ENCODE data around the gene DNALI1. TPM values are rescaled to one million over a fixed set of nuclear protein-coding genes. Genes with fewer than 3 reads are reported as not detected.

Gene DNALI1
- 10 to 100 TPM in 2 of 3 donors, 1 to 10 TPM in 1; 4.6 to 29.4 (median 20.6) TPM for total RNA-seq

DNA sequence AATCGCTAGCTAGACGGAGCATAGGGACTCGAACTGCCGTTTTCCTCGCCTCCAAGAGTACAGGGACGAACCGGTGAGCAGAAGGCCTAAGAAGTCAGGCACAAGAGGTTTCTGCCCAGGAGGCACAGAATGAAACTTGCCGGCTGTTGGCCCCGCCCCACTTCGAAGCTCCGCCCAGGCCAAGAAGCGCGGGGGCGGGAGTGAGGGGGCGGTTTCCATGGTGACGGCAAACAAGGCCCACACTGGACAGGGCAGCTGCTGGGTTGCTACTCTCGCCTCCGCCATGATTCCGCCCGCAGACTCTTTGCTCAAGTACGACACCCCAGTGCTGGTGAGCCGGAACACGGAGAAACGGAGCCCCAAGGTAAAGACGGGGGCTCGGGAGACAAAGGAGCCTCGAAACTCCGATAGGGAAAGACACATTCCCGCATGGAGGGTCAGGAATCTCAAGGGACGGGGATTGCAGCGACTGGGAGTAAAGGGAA, at the start of gene DNALI1:
Gene DNALI1 (plus strand): TSS at position 229 of the 485 bp plus-strand sequence. CDS start 55 bp downstream, at position 284.
- Histone ChIP-seq H3K9me3 (no peaks in the 10 kb centered on the region), H3K27ac (peak within 1 kb of the TSS; percentile 89 to 93), H3K27me3 (no peaks in the 10 kb centered on the region), H3K4me1 (peaks cover 8 to 22% of the 10 kb centered on the region in 2 donors), H3K36me3 (no peaks in the 10 kb centered on the region), H3K4me3 (peak within 1 kb of the TSS; percentile 29 to 63 (median 51))
- peak; percentile 15 for TF ChIP-seq POLR2A (IDR thresholded peaks at IDR 0.05)
- TF ChIP-seq, protein P1, sequence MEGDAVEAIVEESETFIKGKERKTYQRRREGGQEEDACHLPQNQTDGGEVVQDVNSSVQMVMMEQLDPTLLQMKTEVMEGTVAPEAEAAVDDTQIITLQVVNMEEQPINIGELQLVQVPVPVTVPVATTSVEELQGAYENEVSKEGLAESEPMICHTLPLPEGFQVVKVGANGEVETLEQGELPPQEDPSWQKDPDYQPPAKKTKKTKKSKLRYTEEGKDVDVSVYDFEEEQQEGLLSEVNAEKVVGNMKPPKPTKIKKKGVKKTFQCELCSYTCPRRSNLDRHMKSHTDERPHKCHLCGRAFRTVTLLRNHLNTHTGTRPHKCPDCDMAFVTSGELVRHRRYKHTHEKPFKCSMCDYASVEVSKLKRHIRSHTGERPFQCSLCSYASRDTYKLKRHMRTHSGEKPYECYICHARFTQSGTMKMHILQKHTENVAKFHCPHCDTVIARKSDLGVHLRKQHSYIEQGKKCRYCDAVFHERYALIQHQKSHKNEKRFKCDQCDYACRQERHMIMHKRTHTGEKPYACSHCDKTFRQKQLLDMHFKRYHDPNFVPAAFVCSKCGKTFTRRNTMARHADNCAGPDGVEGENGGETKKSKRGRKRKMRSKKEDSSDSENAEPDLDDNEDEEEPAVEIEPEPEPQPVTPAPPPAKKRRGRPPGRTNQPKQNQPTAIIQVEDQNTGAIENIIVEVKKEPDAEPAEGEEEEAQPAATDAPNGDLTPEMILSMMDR (IDR thresholded peaks at IDR 0.05) = no peak
- TF ChIP-seq POLR2AphosphoS5 (IDR thresholded peaks at IDR 0.05) = peak; percentile 20 to 81 (median 51)
- intact Hi-C loops (cut with DNase I; ENCODE audit: low total_unique reads) = no loop called here
- peak; percentile 89 to 96 for DNase-seq (ENCODE audit: low spot score in 2 of 2)

GRCh38 chr1:37509181-37509580, 47.6 kb upstream of the DNALI1 start:
- DNase-seq (ENCODE audit: low spot score in 2 of 2) = no peak
- TF ChIP-seq, protein P1 (IDR thresholded peaks at IDR 0.05) = no peak
- no peak for TF ChIP-seq POLR2AphosphoS5 (IDR thresholded peaks at IDR 0.05)
- TF ChIP-seq POLR2A (IDR thresholded peaks at IDR 0.05) = no peak
- no peaks in the 10 kb centered on the region for H3K27me3 ChIP-seq
- intact Hi-C loops (cut with DNase I; ENCODE audit: low total_unique reads) = no loop called here
- H3K9me3 ChIP-seq = no peaks in the 10 kb centered on the region
- H3K4me3 ChIP-seq = no peak overlapping the region
- H3K27ac ChIP-seq = no peak overlapping the region
- H3K36me3 ChIP-seq = no peaks in the 10 kb centered on the region
- no peaks in the 10 kb centered on the region for H3K4me1 ChIP-seq

DNA sequence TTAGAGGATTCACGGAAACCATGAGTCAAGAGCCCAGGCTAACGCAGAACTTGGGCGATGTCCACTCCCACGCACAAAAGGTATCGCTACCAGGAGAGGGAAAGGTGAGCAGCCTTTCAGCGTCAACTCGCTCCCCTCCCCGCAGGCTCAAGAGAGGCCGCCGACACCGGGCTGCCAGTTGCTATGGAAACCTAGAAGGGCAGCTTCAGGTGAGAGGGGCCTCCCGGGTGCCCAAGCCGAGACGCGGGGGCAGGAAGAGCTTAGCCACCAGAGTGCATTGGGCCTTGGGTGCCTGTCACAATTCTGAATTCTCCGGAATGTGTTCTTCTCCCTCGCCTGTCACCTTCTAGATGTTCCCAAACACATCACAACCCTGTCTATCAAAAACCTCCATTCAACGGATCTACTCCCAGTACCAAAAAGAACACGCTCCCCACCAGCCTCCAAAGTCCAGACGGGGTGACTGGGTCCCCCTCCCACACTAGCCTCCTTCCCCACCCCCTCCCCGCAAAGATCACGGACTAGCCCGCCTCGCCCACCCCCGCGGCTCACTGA, 42.9 kb upstream of the DNALI1 start:
- H3K4me1 ChIP-seq = peaks cover 0 to 4% of the 10 kb centered on the region in 2 donors
- DNase-seq (ENCODE audit: low spot score in 2 of 2) = peak in 1 of 2 donors; percentile 22
- no peak for TF ChIP-seq POLR2AphosphoS5 (IDR thresholded peaks at IDR 0.05)
- TF ChIP-seq, protein P1 (IDR thresholded peaks at IDR 0.05) = no peak
- no peak for TF ChIP-seq POLR2A (IDR thresholded peaks at IDR 0.05)
- no peaks in the 10 kb centered on the region for H3K9me3 ChIP-seq
- peak overlapping the region; percentile 94 to 98 for H3K27ac ChIP-seq
- H3K27me3 ChIP-seq = no peaks in the 10 kb centered on the region
- intact Hi-C loops (cut with DNase I; ENCODE audit: low total_unique reads) = no loop called here
- H3K36me3 ChIP-seq = no peaks in the 10 kb centered on the region
- H3K4me3 ChIP-seq = peak overlapping the region; percentile 95 to 96 (median 96)

DNA sequence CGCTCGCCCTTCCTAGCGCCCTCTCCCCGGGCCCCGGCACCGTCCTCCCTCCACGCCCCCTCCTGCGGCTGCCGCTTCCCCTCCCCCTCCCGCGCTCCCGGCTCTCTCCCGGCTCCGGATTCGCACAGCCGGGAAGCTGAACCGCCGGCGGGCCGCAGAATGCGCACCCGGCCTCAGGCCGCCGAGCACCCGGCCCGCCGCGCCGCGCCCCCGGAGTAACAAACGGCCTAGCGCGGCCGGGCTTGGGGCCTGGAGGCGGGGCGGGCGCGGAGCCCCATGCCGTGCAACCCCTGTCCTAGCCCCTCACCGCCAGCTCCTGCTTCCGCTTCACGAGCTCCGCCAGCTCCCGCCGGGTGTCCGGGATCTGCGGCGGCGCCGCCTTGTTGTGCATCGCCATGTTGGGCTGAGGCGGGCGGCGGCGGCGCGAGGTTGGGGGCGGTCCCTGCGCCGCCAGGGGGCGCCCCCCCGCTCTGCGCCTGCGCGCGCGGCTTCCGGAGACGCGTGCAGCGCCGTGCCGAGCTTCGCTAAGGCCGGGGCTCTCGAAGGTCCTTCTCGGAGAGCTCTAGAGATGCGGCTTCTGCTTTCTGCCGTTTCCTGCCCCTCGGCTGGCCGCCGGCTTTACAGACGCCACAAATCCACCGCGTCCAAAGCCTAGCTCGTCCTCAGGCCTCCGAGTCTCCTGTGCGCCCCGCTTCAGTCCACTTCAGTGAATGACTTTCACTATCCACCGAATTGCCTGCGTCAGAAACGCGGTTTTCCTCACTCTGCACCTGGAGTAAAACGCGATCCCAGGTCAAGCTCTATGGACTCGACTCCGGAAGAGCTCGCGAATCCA, 42.2 kb upstream of the DNALI1 start, which contains the start of gene MEAF6:
Gene MEAF6 (minus strand): TSS at position 417 of the 835 bp plus-strand sequence. CDS start 20 bp downstream, at position 397.
- intact Hi-C loops (cut with DNase I; ENCODE audit: low total_unique reads) = no loop called here
- Histone ChIP-seq H3K4me3 (peak within 1 kb of the TSS; percentile 95 to 96 (median 96)), H3K4me1 (peaks cover 0 to 4% of the 10 kb centered on the region in 2 donors), H3K36me3 (no peaks in the 10 kb centered on the region), H3K27me3 (no peaks in the 10 kb centered on the region), H3K27ac (peak within 1 kb of the TSS; percentile 94 to 98), H3K9me3 (no peaks in the 10 kb centered on the region)
- DNase-seq (ENCODE audit: low spot score in 2 of 2) = peak; percentile 62 to 79
- TF ChIP-seq, protein P1 (IDR thresholded peaks at IDR 0.05) = peak; percentile 15 to 82 (median 31)
- TF ChIP-seq POLR2A (IDR thresholded peaks at IDR 0.05) (peak; percentile 34), POLR2AphosphoS5 (IDR thresholded peaks at IDR 0.05) (peak; percentile 72 to 91 (median 76))
